ENCODE measurements around the gene XPC.

DNA sequence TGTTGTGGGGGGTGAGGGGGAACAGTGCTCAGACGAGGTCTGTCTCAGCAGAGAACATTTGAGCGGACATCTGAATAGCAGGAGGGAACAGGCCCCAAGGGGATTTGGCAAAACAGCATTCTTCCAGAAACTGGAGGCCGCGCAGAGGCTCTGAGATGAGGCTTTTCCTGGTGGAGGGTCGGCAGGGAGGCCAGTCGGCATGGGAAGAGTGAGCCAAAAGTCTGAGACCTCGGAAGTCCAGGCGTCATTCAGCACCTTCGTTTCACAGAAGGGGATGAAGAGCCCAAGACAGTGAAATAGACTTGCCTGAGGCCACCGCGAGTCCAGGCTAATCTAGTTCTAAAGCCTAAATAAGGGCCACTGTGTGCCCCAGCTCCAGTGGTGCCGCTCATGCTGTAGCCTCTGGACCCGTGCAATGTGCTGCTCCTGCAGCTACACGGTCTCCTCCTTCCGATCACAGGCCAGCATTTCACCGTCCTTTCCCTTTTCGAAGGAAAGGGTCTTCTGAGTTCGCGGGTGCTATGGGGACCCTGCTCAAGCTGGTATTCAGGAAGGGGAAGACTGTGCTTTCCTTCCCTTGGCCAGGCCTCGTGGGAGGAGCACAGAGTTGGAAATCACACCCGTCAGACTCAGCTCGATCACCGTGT, 24.6 kb upstream of the XPC start:
- TF ChIP-seq, protein P1, sequence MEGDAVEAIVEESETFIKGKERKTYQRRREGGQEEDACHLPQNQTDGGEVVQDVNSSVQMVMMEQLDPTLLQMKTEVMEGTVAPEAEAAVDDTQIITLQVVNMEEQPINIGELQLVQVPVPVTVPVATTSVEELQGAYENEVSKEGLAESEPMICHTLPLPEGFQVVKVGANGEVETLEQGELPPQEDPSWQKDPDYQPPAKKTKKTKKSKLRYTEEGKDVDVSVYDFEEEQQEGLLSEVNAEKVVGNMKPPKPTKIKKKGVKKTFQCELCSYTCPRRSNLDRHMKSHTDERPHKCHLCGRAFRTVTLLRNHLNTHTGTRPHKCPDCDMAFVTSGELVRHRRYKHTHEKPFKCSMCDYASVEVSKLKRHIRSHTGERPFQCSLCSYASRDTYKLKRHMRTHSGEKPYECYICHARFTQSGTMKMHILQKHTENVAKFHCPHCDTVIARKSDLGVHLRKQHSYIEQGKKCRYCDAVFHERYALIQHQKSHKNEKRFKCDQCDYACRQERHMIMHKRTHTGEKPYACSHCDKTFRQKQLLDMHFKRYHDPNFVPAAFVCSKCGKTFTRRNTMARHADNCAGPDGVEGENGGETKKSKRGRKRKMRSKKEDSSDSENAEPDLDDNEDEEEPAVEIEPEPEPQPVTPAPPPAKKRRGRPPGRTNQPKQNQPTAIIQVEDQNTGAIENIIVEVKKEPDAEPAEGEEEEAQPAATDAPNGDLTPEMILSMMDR (IDR thresholded peaks at IDR 0.05; ENCODE audit: extremely low read depth in 1 of 2, insufficient read depth in 1 of 2, low read depth in 1 of 2, low read length in 2 of 2), result no peak
- TF ChIP-seq MYC (IDR thresholded peaks at IDR 0.05; ENCODE audit: low read depth, low read length), result no peak
- TF ChIP-seq POLR2AphosphoS5 (IDR thresholded peaks at IDR 0.05; ENCODE audit: insufficient read depth, low read depth, low read length), result no peak
- no peak for TF ChIP-seq EZH2 (IDR thresholded peaks at IDR 0.05; ENCODE audit: borderline replicate concordance, low read depth, low read length, severe bottlenecking)

All from endothelial cell of umbilical vein (primary cell).